Skin of body (tissue), 2 donors: ENCODE results near the gene FBXW9. TPM values are rescaled to one million over a fixed set of nuclear protein-coding genes. Genes with fewer than 3 reads are reported as not detected.
"Not testable (repeated sequence)": the region's sequence is repeated elsewhere in the genome, so short reads cannot be mapped to it uniquely, and the experiment has no call there.

Experiments used
- DNase-seq: peaks from one replicate; lab custom pipeline; 2025; lab: John Stamatoyannopoulos, UW
- total RNA-seq: library from RNA; depleted of rRNA; stranded (reverse); fragments of >200 nt; gene quantifications from one replicate; pipeline ENCODE4 v1.2.3, GENCODE V29; 2014

Gene FBXW9
- total RNA-seq, 1 donor from 2014 or later, result 3.5 TPM

GRCh38 chr19:12715929-12716328 lies 19.5 kb upstream of the FBXW9 start:
- no peak for DNase-seq

GRCh38 chr19:12715102-12715501 lies 18.7 kb upstream of the FBXW9 start:
- DNase-seq, result no peak

GRCh38 chr19:12713304-12713703 lies 16.9 kb upstream of the FBXW9 start:
- not testable (repeated sequence) for DNase-seq

- DNase-seq, result not testable (repeated sequence)
Measured at GRCh38 chr19:12712077-12712476, 15.6 kb upstream of the FBXW9 start.

GRCh38 chr19:12711187-12711586 lies 14.8 kb upstream of the FBXW9 start:
- no peak for DNase-seq

- DNase-seq, result no peak
Measured at GRCh38 chr19:12708641-12709040, 12.2 kb upstream of the FBXW9 start.

GRCh38 chr19:12706332-12706718 lies 9.9 kb upstream of the FBXW9 start:
- no peak for DNase-seq

GRCh38 chr19:12705654-12706331 lies 9.4 kb upstream of the FBXW9 start:
- no peak for DNase-seq

- DNase-seq, result no peak
Measured at GRCh38 chr19:12705169-12705568, 8.7 kb upstream of the FBXW9 start.

- peak; percentile 18 for DNase-seq
Measured at GRCh38 chr19:12703046-12703445, 6.6 kb upstream of the FBXW9 start.

GRCh38 chr19:12701596-12702282 lies 5.3 kb upstream of the FBXW9 start:
- no peak for DNase-seq

GRCh38 chr19:12698138-12698537 lies 1.7 kb upstream of the FBXW9 start:
- DNase-seq, result no peak

- not testable (repeated sequence) for DNase-seq
Measured at GRCh38 chr19:12697425-12697824, 994 bp upstream of the FBXW9 start.

- no peak for DNase-seq
Measured at GRCh38 chr19:12695997-12696365, 450 bp downstream of the FBXW9 start.

GRCh38 chr19:12695514-12695913 lies 917 bp downstream of the FBXW9 start:
- DNase-seq, result no peak

- DNase-seq, result no peak
Measured at GRCh38 chr19:12695096-12695495, 1.3 kb downstream of the FBXW9 start.

GRCh38 chr19:12694641-12695040 lies 1.8 kb downstream of the FBXW9 start:
- DNase-seq, result no peak

- DNase-seq, result no peak
Measured at GRCh38 chr19:12692960-12693359, 3.5 kb downstream of the FBXW9 start.

- no peak for DNase-seq
Measured at GRCh38 chr19:12689581-12690216, 6.7 kb downstream of the FBXW9 start.

- no peak for DNase-seq
Measured at GRCh38 chr19:12689012-12689411, 7.4 kb downstream of the FBXW9 start.

- DNase-seq, result no peak
Measured at GRCh38 chr19:12687496-12688196, 8.8 kb downstream of the FBXW9 start, which contains the start of gene GNG14. Gene GNG14 (plus strand): TSS chr19:12687998. CDS start chr19:12688049, 51 bp downstream.

- no peak for DNase-seq
Measured at GRCh38 chr19:12685831-12686230, 10.6 kb downstream of the FBXW9 start.
